CD14-positive monocyte (primary cell): Measurements from ENCODE around the gene ARHGDIA. TPM values are rescaled to one million over a fixed set of nuclear protein-coding genes. Genes with fewer than 3 reads are reported as not detected.
"Not testable (repeated sequence)": the region's sequence is repeated elsewhere in the genome, so short reads cannot be mapped to it uniquely, and the experiment has no call there.

Source experiments
- DNase-seq, 3 donors: peaks; one replicate each; pipeline ENCODE4 v3.0.0-alpha.2; 2011 to 2022
- H2AFZ ChIP-seq: 2 replicates; pipeline ENCODE4 v1.6.0; 2012; ENCODE audit warnings: mild to moderate bottlenecking, low read depth, low read length, inconsistent platforms; ENCODE audit not compliant: insufficient read depth, poor library complexity, severe bottlenecking
- H3K27ac ChIP-seq, 2 donors: 1 replicate in 1 of 2; 2 replicates in 1 of 2; pipeline ENCODE4 v1.5.1; 2012 to 2013; ENCODE audit warnings: low read length in 2 of 2, control low read depth in 1 of 2, inconsistent platforms in 1 of 2, low read depth in 1 of 2, mild to moderate bottlenecking in 1 of 2
- H3K27me3 ChIP-seq, 2 donors: one replicate each; pipeline versions ENCODE4 v1.6.0 to v1.6.1; 2011 to 2013; ENCODE audit warnings: low read length in 2 of 2; ENCODE audit not compliant: control insufficient read depth in 2 of 2, insufficient read depth in 2 of 2
- H3K36me3 ChIP-seq, 2 donors: replicated peaks in 1 of 2; 1 replicate in 1 of 2; 2 replicates in 1 of 2; pipeline versions ENCODE4 v1.5.1 to v1.6.1; 2012 to 2013; ENCODE audit warnings: low read length in 2 of 2, control low read depth in 1 of 2, inconsistent platforms in 1 of 2, mild to moderate bottlenecking in 1 of 2; ENCODE audit not compliant: insufficient read depth in 2 of 2, control insufficient read depth in 1 of 2
- H3K4me1 ChIP-seq, 2 donors: 1 replicate in 1 of 2; 2 replicates in 1 of 2; pipeline versions ENCODE4 v1.5.1 to v1.6.1; 2012 to 2013; ENCODE audit warnings: low read length in 2 of 2, control low read depth in 1 of 2, inconsistent platforms in 1 of 2, mild to moderate bottlenecking in 1 of 2, moderate library complexity in 1 of 2; ENCODE audit not compliant: insufficient read depth in 2 of 2, control insufficient read depth in 1 of 2
- H3K4me2 ChIP-seq: replicated peaks from 2 replicates; pipeline ENCODE3; 2012; ENCODE audit warnings: low read length, moderate library complexity, mild to moderate bottlenecking; ENCODE audit not compliant: poor library complexity, severe bottlenecking; ENCODE audit errors: extremely low read depth
- H3K4me3 ChIP-seq, 3 experiments: fragments of 200-600 bp in 1 of 3; sonication (generic) in 1 of 3; replicated peaks in 1 of 3; 1 replicate in 2 of 3; 2 replicates in 1 of 3; pipeline ENCODE4 v1.5.1; 2011 to 2013; ENCODE audit warnings: low read length in 3 of 3, mild to moderate bottlenecking in 3 of 3, control low read depth in 2 of 3, low read depth in 2 of 3, inconsistent platforms in 1 of 3, moderate library complexity in 1 of 3
- H3K79me2 ChIP-seq: 2 replicates; pipeline ENCODE4 v1.6.0; 2012; ENCODE audit warnings: mild to moderate bottlenecking, control low read depth, inconsistent platforms, low read length, moderate library complexity; ENCODE audit not compliant: insufficient read depth
- H3K9ac ChIP-seq: 2 replicates; pipeline ENCODE4 v1.6.0; 2017; ENCODE audit warnings: low read length, mild to moderate bottlenecking; ENCODE audit not compliant: insufficient read depth, poor library complexity, severe bottlenecking
- H3K9me3 ChIP-seq, 2 donors: replicated peaks in 1 of 2; 1 replicate in 1 of 2; 2 replicates in 1 of 2; pipeline versions ENCODE4 v1.5.1 to v1.6.1; 2012 to 2013; ENCODE audit warnings: low read length in 2 of 2, control low read depth in 1 of 2; ENCODE audit not compliant: control insufficient read depth in 1 of 2, insufficient read depth in 1 of 2
- H4K20me1 ChIP-seq: 2 replicates; pipeline ENCODE4 v1.6.0; 2012; ENCODE audit warnings: mild to moderate bottlenecking, low read length, control low read depth, moderate library complexity; ENCODE audit not compliant: insufficient read depth
- H3K27ac Mint-ChIP-seq, 7 donors: one replicate each; pipeline ENCODE4 v1.8.0; 2020; ENCODE audit warnings: mild to moderate bottlenecking in 7 of 7, mixed read lengths in 7 of 7, moderate library complexity in 6 of 7, inconsistent platforms in 2 of 7
- H3K27me3 Mint-ChIP-seq, 3 donors: one replicate each; pipeline ENCODE4 v1.8.0; 2021 to 2022; ENCODE audit warnings: low read depth in 3 of 3, mild to moderate bottlenecking in 3 of 3, mixed read lengths in 3 of 3, moderate library complexity in 3 of 3, inconsistent platforms in 1 of 3
- H3K36me3 Mint-ChIP-seq, 2 donors: one replicate each; pipeline ENCODE4 v1.8.0; 2020; ENCODE audit warnings: mixed read lengths in 2 of 2, inconsistent platforms in 1 of 2, mild to moderate bottlenecking in 1 of 2
- H3K4me1 Mint-ChIP-seq: one replicate; pipeline ENCODE4 v1.8.0; 2020; ENCODE audit warnings: mild to moderate bottlenecking, mixed read lengths
- H3K4me3 Mint-ChIP-seq, 2 donors: one replicate each; pipeline ENCODE4 v1.8.0; 2020; ENCODE audit warnings: mild to moderate bottlenecking in 2 of 2, mixed read lengths in 2 of 2, moderate library complexity in 1 of 2
- H3K9me3 Mint-ChIP-seq, 7 donors: one replicate each; pipeline ENCODE4 v1.8.0; 2020 to 2022; ENCODE audit warnings: mixed read lengths in 7 of 7, mild to moderate bottlenecking in 6 of 7, moderate library complexity in 6 of 7, inconsistent platforms in 2 of 7
- CTCF ChIP-seq: fragments of 200-600 bp; IDR thresholded peaks from one replicate; pipeline ENCODE4 v1.8.0; 2022; ENCODE audit warnings: antibody characterized with exemption, mild to moderate bottlenecking
- WGBS: methylation state at CpG from one replicate; pipeline ENCODE4 v1.1.5; 2013; ENCODE audit warnings: missing lambda C conversion rate; ENCODE audit not compliant: insufficient coverage; 5-methylcytosine and 5-hydroxymethylcytosine counted together
- intact Hi-C, 2 donors: fragments of 100-400 bp; cut with micrococcal nuclease; formaldehyde crosslinking; loops; one replicate each; pipeline versions ENCODE4 v1.15.0 to v1.15.1; 2023
- polyA plus RNA-seq, 3 donors: library from polyadenylated mRNA; depleted of rRNA in 1 of 3; unstranded in 2 of 3; stranded (reverse) in 1 of 3; fragments of 300-500 nt in 2 of 3; fragments of >200 nt in 1 of 3; fragmentation: Illumina TruSeq in 2 of 3; gene quantifications; 1 replicate in 2 of 3; 2 replicates in 1 of 3; pipeline ENCODE4 v1.2.3, GENCODE V29; 2012 to 2021

Gene ARHGDIA
- polyA plus RNA-seq, 3 donors = 86.3 to 477 (median 97.2) TPM

GRCh38 chr17:81841866-81842265 lies 29.3 kb downstream of the ARHGDIA start:
- peaks cover 0 to 3% (median 0%) of the 10 kb centered on the region in 3 donors for H3K27me3 Mint-ChIP-seq
- WGBS = 85% methylated on average over 13 of the region's 15 CpGs
- TF ChIP-seq CTCF = no peak
- no peak for DNase-seq
- peaks cover 43 to 45% of the 10 kb centered on the region in 2 donors for H3K36me3 ChIP-seq
- peak overlapping the region in 2 of 7 donors; percentile 25 to 45 for H3K27ac Mint-ChIP-seq
- no peak overlapping the region for H3K4me3 ChIP-seq
- peaks cover 40 to 49% of the 10 kb centered on the region in 2 donors for H3K36me3 Mint-ChIP-seq
- H3K4me3 Mint-ChIP-seq = no peak overlapping the region
- no peak overlapping the region for H3K27ac ChIP-seq
- peaks cover 39% of the 10 kb centered on the region for H3K4me1 Mint-ChIP-seq
- no peak overlapping the region for H2AFZ ChIP-seq
- H3K9me3 ChIP-seq = no peaks in the 10 kb centered on the region
- no peak overlapping the region for H3K4me2 ChIP-seq
- H4K20me1 ChIP-seq = peaks cover 24% of the 10 kb centered on the region
- peaks cover 36 to 37% of the 10 kb centered on the region in 2 donors for H3K4me1 ChIP-seq
- peaks cover 6% of the 10 kb centered on the region for H3K79me2 ChIP-seq
- intact Hi-C loops = no loop called here
- no peaks in the 10 kb centered on the region for H3K9me3 Mint-ChIP-seq
- no peak overlapping the region for H3K9ac ChIP-seq
- H3K27me3 ChIP-seq = no peaks in the 10 kb centered on the region

GRCh38 chr17:81840826-81841778 lies 30.0 kb downstream of the ARHGDIA start:
- Mint-ChIP-seq H3K36me3 (peaks cover 33 to 41% of the 10 kb centered on the region in 2 donors), H3K27ac (peak overlapping the region in 5 of 7 donors; percentile 25 to 68 (median 43)), H3K27me3 (peaks cover 0 to 3% (median 0%) of the 10 kb centered on the region in 3 donors), H3K4me1 (peaks cover 44% of the 10 kb centered on the region), H3K4me3 (no peak overlapping the region), H3K9me3 (no peaks in the 10 kb centered on the region)
- Histone ChIP-seq H3K9me3 (no peaks in the 10 kb centered on the region), H3K9ac (peak overlapping the region; percentile 27), H3K4me1 (peaks cover 43 to 44% of the 10 kb centered on the region in 2 donors), H3K79me2 (peaks cover 8% of the 10 kb centered on the region), H3K27ac (no peak overlapping the region), H2AFZ (peak overlapping the region; percentile 68), H3K36me3 (peaks cover 36 to 38% of the 10 kb centered on the region in 2 donors), H3K4me3 (no peak overlapping the region), H3K4me2 (peak overlapping the region; percentile 35), H3K27me3 (no peaks in the 10 kb centered on the region), H4K20me1 (peaks cover 24% of the 10 kb centered on the region)
- DNase-seq = peak in 1 of 3 donors; percentile 45
- intact Hi-C loops = no loop called here
- WGBS = 43% methylated on average over 36 of the region's 40 CpGs
- no peak for TF ChIP-seq CTCF

GRCh38 chr17:81840059-81840458 lies 31.1 kb downstream of the ARHGDIA start:
- H3K79me2 ChIP-seq = peaks cover 16% of the 10 kb centered on the region
- H2AFZ ChIP-seq, H3K9me3 ChIP-seq, H3K4me3 ChIP-seq, intact Hi-C loops, H3K9ac ChIP-seq, H3K4me3 Mint-ChIP-seq, H3K27me3 ChIP-seq, H3K4me2 ChIP-seq, DNase-seq, H3K27me3 Mint-ChIP-seq, H3K27ac ChIP-seq, H3K9me3 Mint-ChIP-seq: not testable (repeated sequence)
- peaks cover 26 to 33% of the 10 kb centered on the region in 2 donors for H3K36me3 Mint-ChIP-seq
- H4K20me1 ChIP-seq = peaks cover 19% of the 10 kb centered on the region
- WGBS = 88% methylated on average over 3 of the region's 5 CpGs
- peaks cover 25 to 27% of the 10 kb centered on the region in 2 donors for H3K36me3 ChIP-seq
- H3K4me1 Mint-ChIP-seq = peaks cover 50% of the 10 kb centered on the region
- H3K4me1 ChIP-seq = peaks cover 47 to 50% of the 10 kb centered on the region in 2 donors
- H3K27ac Mint-ChIP-seq = peak overlapping the region in 1 of 7 donors; percentile 41
